Prostate gland (tissue), 2 donors: Measurements from ENCODE around the gene TWSG1.

ENCODE experiments used
- CTCF ChIP-seq, 4 experiments: fragments of 200-600 bp in 2 of 4; fragments of 450-650 bp in 2 of 4; sonication (generic) in 2 of 4; IDR thresholded peaks; 1 replicate in 3 of 4; 2 replicates in 1 of 4; pipeline ENCODE4 v1.5.1; 2016 to 2019; ENCODE audit warnings: antibody characterized with exemption in 4 of 4, mild to moderate bottlenecking in 2 of 4, moderate library complexity in 2 of 4
- POLR2AphosphoS5 ChIP-seq: sonication (generic); formaldehyde crosslinking; IDR thresholded peaks from one replicate; pipeline ENCODE4 v1.6.1; 2017; ENCODE audit warnings: antibody characterized with exemption

DNA sequence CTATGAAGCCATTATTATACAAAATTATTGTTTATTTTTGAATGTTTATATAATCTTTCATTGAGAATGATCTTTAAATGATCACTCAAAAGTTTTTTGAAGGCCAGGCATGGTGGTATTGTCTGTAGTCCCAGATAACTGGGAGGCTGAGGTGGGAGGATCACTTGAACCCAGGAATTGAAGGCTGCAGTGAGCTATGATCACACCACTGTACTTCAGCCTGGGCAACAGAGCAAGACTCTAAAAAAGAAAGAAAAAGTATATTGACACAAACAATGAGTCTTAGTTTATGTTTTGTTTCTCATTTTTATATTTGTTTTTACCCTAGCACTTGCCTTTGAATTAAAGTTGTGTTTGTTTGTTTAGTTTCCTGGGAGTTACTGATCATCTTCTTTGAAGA, 2.3 kb downstream of the TWSG1 start:
- TF ChIP-seq CTCF (IDR thresholded peaks at IDR 0.05): no peak
- TF ChIP-seq POLR2AphosphoS5: no peak
